Spleen (tissue), 11 donors: ENCODE results near the gene RNASE8. TPM values are rescaled to one million over a fixed set of nuclear protein-coding genes. Genes with fewer than 3 reads are reported as not detected.

ENCODE experiments used
- DNase-seq: peaks from one replicate; pipeline ENCODE4 v3.0.0-alpha.2; 2020
- H3K27ac ChIP-seq, 8 donors: fragments of 200-600 bp; sonication (generic) in 7 of 8; 1 replicate in 4 of 8; 2 replicates in 4 of 8; pipeline versions ENCODE4 v1.5.0 to v1.8.0; 2016 to 2021; ENCODE audit warnings: inconsistent platforms in 4 of 8, mild to moderate bottlenecking in 4 of 8, moderate library complexity in 1 of 8
- H3K27me3 ChIP-seq, 7 donors: fragments of 200-600 bp; sonication (generic) in 6 of 7; replicated peaks in 1 of 7; 1 replicate in 4 of 7; 2 replicates in 3 of 7; pipeline versions ENCODE4 v1.5.0 to v1.8.0; 2016 to 2021; ENCODE audit warnings: inconsistent platforms in 3 of 7, mild to moderate bottlenecking in 1 of 7
- H3K36me3 ChIP-seq, 6 donors: fragments of 200-600 bp; sonication (generic) in 5 of 6; 1 replicate in 4 of 6; 2 replicates in 2 of 6; pipeline versions ENCODE4 v1.5.0 to v1.8.0; 2016 to 2021; ENCODE audit warnings: inconsistent platforms in 2 of 6
- H3K4me1 ChIP-seq, 6 donors: fragments of 200-600 bp; sonication (generic) in 5 of 6; 1 replicate in 3 of 6; 2 replicates in 3 of 6; pipeline versions ENCODE4 v1.5.0 to v1.8.0; 2016 to 2021; ENCODE audit warnings: inconsistent platforms in 3 of 6
- H3K4me3 ChIP-seq, 8 donors: fragments of 200-600 bp; sonication (generic) in 7 of 8; 1 replicate in 4 of 8; 2 replicates in 4 of 8; pipeline versions ENCODE4 v1.5.0 to v1.8.0; 2016 to 2021; ENCODE audit warnings: inconsistent platforms in 4 of 8, mild to moderate bottlenecking in 4 of 8, moderate library complexity in 2 of 8
- H3K9me3 ChIP-seq, 8 donors: fragments of 200-600 bp; sonication (generic) in 7 of 8; 1 replicate in 4 of 8; 2 replicates in 4 of 8; pipeline versions ENCODE4 v1.5.0 to v1.8.0; 2016 to 2021; ENCODE audit warnings: inconsistent platforms in 4 of 8
- POLR2A ChIP-seq, 3 donors: fragments of 450-650 bp; IDR thresholded peaks; one replicate each; pipeline ENCODE4 v1.5.1; 2017; ENCODE audit warnings: antibody characterized with exemption in 3 of 3, mild to moderate bottlenecking in 1 of 3
- POLR2AphosphoS5 ChIP-seq, 3 donors: sonication (generic); formaldehyde crosslinking; IDR thresholded peaks; one replicate each; pipeline ENCODE4 v1.5.1; 2017; ENCODE audit warnings: antibody characterized with exemption in 3 of 3
- WGBS, 5 donors: extraction: QIAGEN DNeasy Blood & Tissue Kit in 3 of 5; methylation state at CpG; one replicate each; pipeline versions ENCODE4 v1.1.5 to v1.1.7; 2013 to 2018; 5-methylcytosine and 5-hydroxymethylcytosine counted together
- intact Hi-C: fragments of 100-400 bp; cut with DNase I; formaldehyde crosslinking; loops from one replicate; pipeline ENCODE4 v1.15.0; 2023; ENCODE audit warnings: low total_unique reads
- polyA plus RNA-seq, 3 donors: library from polyadenylated mRNA; stranded (reverse); fragments of 200-250 nt; gene quantifications; one replicate each; pipeline ENCODE4 v1.2.1, GENCODE V29; 2013
- total RNA-seq, 7 donors: library from RNA; depleted of rRNA in 3 of 7; stranded (reverse); fragments of >200 nt in 3 of 7; fragmentation: NEBNext Ultra II Directional in 4 of 7; extraction: Animal tissue kit (Norgen Biotek cat#: 25700) in 4 of 7; gene quantifications; one replicate each; pipeline versions ENCODE4 v1.1.0 to v1.2.1, GENCODE V29; 2016 to 2021
- TF ChIP-seq, protein P1 (sequence below), 11 experiments: fragments of 200-600 bp in 7 of 11; fragments of 450-650 bp in 4 of 11; sonication (generic) in 4 of 11; IDR thresholded peaks in 8 of 11; conservative IDR thresholded peaks in 3 of 11; 1 replicate in 7 of 11; 2 replicates in 4 of 11; pipeline versions ENCODE4 v1.4.0 to v1.8.0; 2016 to 2021; ENCODE audit warnings: antibody characterized with exemption in 11 of 11, inconsistent platforms in 4 of 11, mild to moderate bottlenecking in 1 of 11
- donor health status: healthy with polysubstance abuse.
- donor health status: DM: no; HTN: no; CAD: no; lungs with moderate emphysema.
- donor health status: DM: no; HTN: no; CAD: no.
- donor health status: Bipolar disorder and iron deficiency.
- donor health status: healthy.
- donor health status: DM: no; HTN: no; CAD: no.
- donor health status: DM: yes; HTN: yes; CAD: no.

RNASE8 gene
- total and polyA plus RNA-seq, 10 donors: not detected

DNA sequence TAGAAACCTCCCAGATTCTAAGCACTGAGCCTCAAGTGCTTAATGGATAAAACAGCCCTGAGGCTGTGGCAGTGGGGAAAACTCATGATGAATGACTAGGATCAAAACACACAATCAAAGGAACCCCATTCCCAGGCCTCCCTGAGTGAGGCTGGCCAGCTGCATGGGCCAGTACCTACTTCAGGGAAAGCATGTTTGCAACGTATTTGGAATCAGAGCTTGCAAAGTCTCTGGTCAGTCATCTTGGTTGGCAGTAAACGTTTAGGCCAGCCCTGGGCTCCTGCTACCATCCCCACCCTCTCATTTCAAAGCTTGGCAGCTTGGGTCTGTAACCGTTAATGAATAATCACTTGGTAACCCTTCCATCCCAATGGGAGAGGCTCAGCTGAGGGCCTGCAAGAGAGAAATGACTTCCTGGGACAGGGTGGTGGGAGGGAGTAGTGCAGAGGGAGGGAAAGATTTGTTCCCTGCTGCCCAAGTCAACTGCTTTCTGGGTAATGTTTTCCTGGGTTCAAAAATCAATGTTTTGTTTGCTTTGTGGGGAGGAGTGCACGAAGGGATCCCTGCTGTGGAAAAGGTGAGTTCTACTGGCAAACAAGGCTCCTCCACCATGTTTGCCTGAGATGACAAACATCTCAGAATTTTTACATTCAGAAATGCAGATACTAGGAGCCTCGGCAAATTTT lies 2.0 kb upstream of the RNASE8 start:
- WGBS, 5 donors: 62 to 84% (median 76%) methylated on average over 5 of the region's 5 CpGs
- Histone ChIP-seq H3K9me3 (no peaks in the 10 kb centered on the region), H3K4me1 (peaks cover 0 to 46% (median 22%) of the 10 kb centered on the region in 6 donors), H3K36me3 (no peaks in the 10 kb centered on the region), H3K4me3 (no peak overlapping the region), H3K27ac (peak overlapping the region in 6 of 8 donors; percentile 7 to 59 (median 50)), H3K27me3 (no peaks in the 10 kb centered on the region)
- DNase-seq: no peak
- no peak for TF ChIP-seq POLR2AphosphoS5 (IDR thresholded peaks at IDR 0.05)
- TF ChIP-seq, protein P1, sequence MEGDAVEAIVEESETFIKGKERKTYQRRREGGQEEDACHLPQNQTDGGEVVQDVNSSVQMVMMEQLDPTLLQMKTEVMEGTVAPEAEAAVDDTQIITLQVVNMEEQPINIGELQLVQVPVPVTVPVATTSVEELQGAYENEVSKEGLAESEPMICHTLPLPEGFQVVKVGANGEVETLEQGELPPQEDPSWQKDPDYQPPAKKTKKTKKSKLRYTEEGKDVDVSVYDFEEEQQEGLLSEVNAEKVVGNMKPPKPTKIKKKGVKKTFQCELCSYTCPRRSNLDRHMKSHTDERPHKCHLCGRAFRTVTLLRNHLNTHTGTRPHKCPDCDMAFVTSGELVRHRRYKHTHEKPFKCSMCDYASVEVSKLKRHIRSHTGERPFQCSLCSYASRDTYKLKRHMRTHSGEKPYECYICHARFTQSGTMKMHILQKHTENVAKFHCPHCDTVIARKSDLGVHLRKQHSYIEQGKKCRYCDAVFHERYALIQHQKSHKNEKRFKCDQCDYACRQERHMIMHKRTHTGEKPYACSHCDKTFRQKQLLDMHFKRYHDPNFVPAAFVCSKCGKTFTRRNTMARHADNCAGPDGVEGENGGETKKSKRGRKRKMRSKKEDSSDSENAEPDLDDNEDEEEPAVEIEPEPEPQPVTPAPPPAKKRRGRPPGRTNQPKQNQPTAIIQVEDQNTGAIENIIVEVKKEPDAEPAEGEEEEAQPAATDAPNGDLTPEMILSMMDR (IDR thresholded peaks at IDR 0.05 in 8 of 11, conservative IDR thresholded peaks at IDR 0.05 in 3 of 11): no peak
- TF ChIP-seq POLR2A (IDR thresholded peaks at IDR 0.05): no peak
- intact Hi-C loops: no loop called here

DNA sequence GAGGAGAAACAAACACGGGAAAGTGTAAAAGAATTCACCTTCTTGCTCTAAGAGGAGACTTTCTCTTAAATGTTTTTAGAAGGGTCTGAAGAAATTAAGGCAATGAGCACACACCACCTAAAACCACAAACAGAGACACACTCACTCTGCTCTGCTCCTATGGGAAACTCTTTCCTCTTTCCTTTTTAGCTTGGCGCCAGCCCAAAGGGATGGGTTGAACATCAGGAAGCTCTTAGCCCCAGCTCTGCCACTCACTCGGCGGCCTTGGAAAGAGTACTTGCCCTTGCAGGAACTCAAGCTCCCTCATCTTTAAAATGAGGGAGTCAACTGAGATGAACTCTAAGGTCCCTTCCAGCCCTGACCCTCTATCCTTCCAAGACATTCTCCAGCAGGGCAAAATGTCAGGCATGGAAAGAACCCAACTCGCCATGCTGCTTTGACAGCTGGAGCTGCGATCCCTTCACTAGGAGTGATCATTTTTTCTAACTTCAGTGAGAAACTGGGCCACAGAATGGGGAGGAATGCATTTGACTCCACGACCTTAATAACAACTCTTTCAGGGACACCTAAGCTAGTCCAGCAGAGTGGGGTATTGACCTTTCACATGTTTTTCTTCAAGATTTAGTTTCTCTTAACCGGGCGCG lies 980 bp upstream of the RNASE8 start:
- Histone ChIP-seq H3K27me3 (no peaks in the 10 kb centered on the region), H3K4me3 (no peak overlapping the region), H3K4me1 (peaks cover 0 to 46% (median 22%) of the 10 kb centered on the region in 6 donors), H3K36me3 (no peaks in the 10 kb centered on the region), H3K9me3 (no peaks in the 10 kb centered on the region), H3K27ac (peak overlapping the region in 5 of 8 donors; percentile 45 to 54 (median 50))
- 60 to 79% (median 72%) methylated on average over 10 of the region's 10 CpGs for WGBS, 5 donors
- TF ChIP-seq POLR2AphosphoS5 (IDR thresholded peaks at IDR 0.05) (peak in 1 of 3 donors; percentile 33), POLR2A (IDR thresholded peaks at IDR 0.05) (no peak)
- TF ChIP-seq, protein P1 (IDR thresholded peaks at IDR 0.05 in 8 of 11, conservative IDR thresholded peaks at IDR 0.05 in 3 of 11): no peak
- no peak for DNase-seq
- intact Hi-C loops: no loop called here

DNA sequence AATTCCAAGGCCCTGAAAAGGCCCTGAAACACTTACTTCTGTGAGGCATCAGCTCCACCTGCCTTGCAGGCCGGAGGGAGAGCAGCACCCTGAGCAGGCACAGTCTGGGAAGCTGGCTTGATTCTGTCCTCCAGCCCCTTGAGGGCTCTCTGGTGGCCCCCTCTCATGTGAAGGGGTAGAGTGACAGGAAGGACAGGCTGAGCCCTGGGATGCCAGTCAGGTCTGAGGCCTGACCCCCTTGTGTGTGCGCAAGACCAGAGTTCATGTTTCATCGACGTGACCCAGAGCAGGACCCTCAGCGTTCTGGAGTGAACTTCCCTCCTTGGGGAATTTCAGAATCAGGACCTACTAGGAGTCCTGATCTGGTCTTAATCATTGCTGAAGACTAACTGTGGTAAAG lies 1.3 kb downstream of the RNASE8 start:
- no peak for TF ChIP-seq POLR2A (IDR thresholded peaks at IDR 0.05)
- TF ChIP-seq, protein P1 (IDR thresholded peaks at IDR 0.05 in 8 of 11, conservative IDR thresholded peaks at IDR 0.05 in 3 of 11): no peak
- TF ChIP-seq POLR2AphosphoS5 (IDR thresholded peaks at IDR 0.05): no peak
- intact Hi-C loops: no loop called here
- Histone ChIP-seq H3K27me3 (no peaks in the 10 kb centered on the region), H3K4me3 (no peak overlapping the region), H3K4me1 (peaks cover 0 to 48% (median 27%) of the 10 kb centered on the region in 6 donors), H3K27ac (no peak overlapping the region), H3K36me3 (no peaks in the 10 kb centered on the region), H3K9me3 (no peaks in the 10 kb centered on the region)
- 85 to 92% (median 89%) methylated on average over 4 to 5 of the region's 5 CpGs for WGBS, 5 donors
- DNase-seq: no peak
